KMS-11 (cell line): Measurements from ENCODE around the gene PTGDS.

ENCODE experiments used
- H2AFZ ChIP-seq: fragments of 200-600 bp; sonication (generic); 2 replicates; pipeline ENCODE4 v1.6.1; 2016; ENCODE audit warnings: antibody characterized with exemption, mixed run types, low read depth
- H3K27ac ChIP-seq: fragments of 200-600 bp; sonication (generic); 2 replicates; pipeline ENCODE4 v1.6.1; 2016; ENCODE audit warnings: mild to moderate bottlenecking, mixed run types
- H3K27me3 ChIP-seq: fragments of 200-600 bp; sonication (generic); 2 replicates; pipeline ENCODE4 v1.6.1; 2017; ENCODE audit warnings: mild to moderate bottlenecking, low read depth, mixed run types, moderate library complexity; ENCODE audit not compliant: insufficient read depth
- H3K36me3 ChIP-seq: fragments of 200-600 bp; sonication (generic); 2 replicates; pipeline ENCODE4 v1.6.1; 2017; ENCODE audit warnings: mild to moderate bottlenecking, mixed run types; ENCODE audit not compliant: insufficient read depth
- H3K4me1 ChIP-seq: fragments of 200-600 bp; sonication (generic); 2 replicates; pipeline ENCODE4 v1.6.1; 2016; ENCODE audit warnings: mild to moderate bottlenecking, low read depth, mixed run types; ENCODE audit not compliant: poor library complexity, severe bottlenecking
- H3K4me2 ChIP-seq: fragments of 200-600 bp; sonication (generic); 2 replicates; pipeline ENCODE4 v1.7.0; 2016; ENCODE audit warnings: mild to moderate bottlenecking, mixed run types
- H3K4me3 ChIP-seq: fragments of 200-600 bp; sonication (generic); IDR thresholded peaks from 2 replicates; pipeline ENCODE4 v1.6.1; 2017; ENCODE audit warnings: low read depth, low read length, mixed read lengths; ENCODE audit not compliant: insufficient read depth
- H3K79me2 ChIP-seq: fragments of 200-600 bp; sonication (generic); 2 replicates; pipeline ENCODE4 v1.6.1; 2016; ENCODE audit warnings: low read depth, mixed run types; ENCODE audit not compliant: insufficient read depth
- H3K9ac ChIP-seq: fragments of 200-600 bp; sonication (generic); 2 replicates; pipeline ENCODE4 v1.6.1; 2016; ENCODE audit warnings: mild to moderate bottlenecking, mixed run types
- H4K20me1 ChIP-seq: fragments of 200-600 bp; sonication (generic); 2 replicates; pipeline ENCODE4 v1.6.1; 2016; ENCODE audit warnings: mild to moderate bottlenecking, mixed run types; ENCODE audit not compliant: insufficient read depth
- CTCF ChIP-seq: fragments of 200-600 bp; sonication (generic); conservative IDR thresholded peaks from 2 replicates; pipeline ENCODE4 v1.6.1; 2017; ENCODE audit warnings: low read depth, mild to moderate bottlenecking, antibody characterized with exemption, low read length, moderate library complexity, mixed read lengths

Gene PTGDS

DNA sequence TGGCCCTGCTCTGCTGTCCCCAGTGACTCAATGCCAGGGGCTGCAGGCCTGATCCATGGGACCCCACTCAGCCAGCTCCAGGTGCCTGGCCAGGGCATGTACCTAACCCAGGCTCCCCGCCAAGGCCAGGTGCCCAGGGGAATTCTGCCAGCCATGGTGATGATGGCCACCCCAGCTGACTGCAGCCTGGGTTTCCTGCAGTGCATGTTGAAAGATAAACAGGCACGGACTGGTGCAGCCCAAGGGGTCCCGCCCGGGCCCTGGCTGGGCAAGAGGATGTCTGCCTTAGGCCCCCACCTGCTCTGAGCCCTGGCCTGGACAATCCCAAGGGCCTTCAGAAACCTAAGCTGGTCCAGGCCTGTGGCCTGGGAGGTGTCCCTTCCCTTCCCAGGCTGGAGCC lies 49.5 kb downstream of the PTGDS start:
- Histone ChIP-seq H2AFZ (no peak overlapping the region), H4K20me1 (no peaks in the 10 kb centered on the region), H3K27ac (no peak overlapping the region), H3K4me2 (no peak overlapping the region), H3K36me3 (no peaks in the 10 kb centered on the region), H3K27me3 (peaks cover 8% of the 10 kb centered on the region; the same call in 1 of the 2 replicates), H3K9ac (no peak overlapping the region), H3K4me3 (no peak overlapping the region), H3K79me2 (no peaks in the 10 kb centered on the region), H3K4me1 (peaks cover 31% of the 10 kb centered on the region)
- no peak for TF ChIP-seq CTCF

DNA sequence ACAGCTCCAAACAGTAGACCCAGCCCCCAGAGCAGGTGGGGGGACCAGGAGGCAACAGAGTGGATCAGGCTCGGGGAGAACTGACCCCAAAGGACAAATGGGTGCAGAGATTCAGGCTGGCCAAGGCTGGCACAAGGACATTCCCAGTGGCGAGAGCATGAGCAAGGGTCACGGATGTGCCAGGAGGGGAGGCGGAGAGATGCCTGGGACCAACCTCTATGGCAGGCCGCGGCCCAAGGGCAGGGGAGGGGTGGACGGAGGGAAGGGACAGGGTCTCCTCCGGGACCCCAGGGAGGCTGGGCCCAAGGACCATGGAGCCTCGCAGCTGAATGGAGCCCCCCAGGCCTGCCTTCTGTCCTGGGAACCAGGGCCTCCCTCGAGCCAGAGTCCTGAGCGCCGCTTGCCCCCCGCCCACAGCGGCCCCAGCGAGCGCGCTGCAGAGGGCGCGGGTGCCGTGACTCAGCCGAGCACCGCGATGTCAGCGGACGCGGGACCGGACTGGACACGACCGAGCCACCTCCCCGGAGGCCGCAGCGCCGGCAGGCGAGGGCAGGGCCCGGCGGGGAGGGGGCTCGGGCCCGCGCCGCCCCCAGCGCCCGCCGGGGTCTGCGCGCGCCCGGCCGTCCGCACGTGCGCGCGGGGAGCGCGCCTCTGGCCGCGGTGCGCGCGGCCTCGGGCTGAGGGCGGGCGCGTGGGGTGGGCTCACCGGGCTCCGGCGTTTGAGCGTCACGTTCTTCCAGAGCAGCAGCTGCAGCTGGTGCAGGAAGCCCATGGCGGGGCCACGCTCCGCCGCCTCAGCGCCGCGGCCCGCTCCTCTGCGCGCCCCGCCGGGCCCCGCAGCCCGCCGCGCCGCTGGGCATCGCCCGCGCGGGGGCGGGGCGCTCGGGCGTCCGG lies 50.3 kb downstream of the PTGDS start, which contains the start of gene ABCA2:
ABCA2 (minus strand) TSS at position 869 of the 894 bp plus-strand sequence; CDS start at position 772, 97 bp downstream.
- H3K9ac ChIP-seq = peak within 1 kb of the TSS; percentile 54; the same call in 1 of the 2 replicates
- peaks cover 27% of the 10 kb centered on the region for H3K4me1 ChIP-seq

GRCh38 chr9:137028263-137029057 lies 51.2 kb downstream of the PTGDS start:
- H3K36me3 ChIP-seq = no peaks in the 10 kb centered on the region
- no peak for TF ChIP-seq CTCF
- no peaks in the 10 kb centered on the region for H3K79me2 ChIP-seq
- peak overlapping the region; percentile 54; the same call in 1 of the 2 replicates for H3K9ac ChIP-seq
- peak overlapping the region; percentile 22; the same call in 1 of the 2 replicates for H3K27ac ChIP-seq
- no peak overlapping the region for H3K4me3 ChIP-seq
- peak overlapping the region; percentile 88 for H3K4me2 ChIP-seq
- peaks cover 31% of the 10 kb centered on the region for H3K4me1 ChIP-seq
- peaks cover 8% of the 10 kb centered on the region; the same call in 1 of the 2 replicates for H3K27me3 ChIP-seq
- H2AFZ ChIP-seq = peak overlapping the region; percentile 91
- no peaks in the 10 kb centered on the region for H4K20me1 ChIP-seq

More for the DNA sequence above, 50.3 kb downstream of the PTGDS start, which contains the start of gene ABCA2:
- Histone ChIP-seq H3K4me3 (no peak within 1 kb of the TSS), H3K27ac (peak within 1 kb of the TSS; percentile 22; the same call in 1 of the 2 replicates), H3K79me2 (no peaks in the 10 kb centered on the region), H2AFZ (peak within 1 kb of the TSS; percentile 91), H3K4me2 (peak within 1 kb of the TSS; percentile 88), H3K27me3 (peaks cover 8% of the 10 kb centered on the region; the same call in 1 of the 2 replicates), H4K20me1 (no peaks in the 10 kb centered on the region), H3K36me3 (no peaks in the 10 kb centered on the region)
- no peak for TF ChIP-seq CTCF

GRCh38 chr9:137029058-137029936 lies 52.0 kb downstream of the PTGDS start:
- H3K27me3 ChIP-seq = peaks cover 8% of the 10 kb centered on the region; the same call in 1 of the 2 replicates
- peaks cover 31% of the 10 kb centered on the region for H3K4me1 ChIP-seq
- peak overlapping the region; percentile 54; the same call in 1 of the 2 replicates for H3K9ac ChIP-seq
- no peak overlapping the region for H3K4me3 ChIP-seq
- H3K36me3 ChIP-seq = no peaks in the 10 kb centered on the region
- H3K4me2 ChIP-seq = peak overlapping the region; percentile 88
- TF ChIP-seq CTCF = peak; percentile 85
- H4K20me1 ChIP-seq = no peaks in the 10 kb centered on the region
- H3K27ac ChIP-seq = no peak overlapping the region
- H2AFZ ChIP-seq = peak overlapping the region; percentile 91
- no peaks in the 10 kb centered on the region for H3K79me2 ChIP-seq
